KMS-11 (cell line): Measurements from ENCODE around the gene FGGY.
"Not testable (repeated sequence)": the region's sequence is repeated elsewhere in the genome, so short reads cannot be mapped to it uniquely, and the experiment has no call there.

Experiments
- H2AFZ ChIP-seq: fragments of 200-600 bp; sonication (generic); 2 replicates; pipeline ENCODE4 v1.6.1; 2016; ENCODE audit warnings: antibody characterized with exemption, mixed run types, low read depth
- H3K27ac ChIP-seq: fragments of 200-600 bp; sonication (generic); 2 replicates; pipeline ENCODE4 v1.6.1; 2016; ENCODE audit warnings: mild to moderate bottlenecking, mixed run types
- H3K27me3 ChIP-seq: fragments of 200-600 bp; sonication (generic); 2 replicates; pipeline ENCODE4 v1.6.1; 2017; ENCODE audit warnings: mild to moderate bottlenecking, low read depth, mixed run types, moderate library complexity; ENCODE audit not compliant: insufficient read depth
- H3K36me3 ChIP-seq: fragments of 200-600 bp; sonication (generic); 2 replicates; pipeline ENCODE4 v1.6.1; 2017; ENCODE audit warnings: mild to moderate bottlenecking, mixed run types; ENCODE audit not compliant: insufficient read depth
- H3K4me1 ChIP-seq: fragments of 200-600 bp; sonication (generic); 2 replicates; pipeline ENCODE4 v1.6.1; 2016; ENCODE audit warnings: mild to moderate bottlenecking, low read depth, mixed run types; ENCODE audit not compliant: poor library complexity, severe bottlenecking
- H3K4me2 ChIP-seq: fragments of 200-600 bp; sonication (generic); 2 replicates; pipeline ENCODE4 v1.7.0; 2016; ENCODE audit warnings: mild to moderate bottlenecking, mixed run types
- H3K4me3 ChIP-seq: fragments of 200-600 bp; sonication (generic); IDR thresholded peaks from 2 replicates; pipeline ENCODE4 v1.6.1; 2017; ENCODE audit warnings: low read depth, low read length, mixed read lengths; ENCODE audit not compliant: insufficient read depth
- H3K79me2 ChIP-seq: fragments of 200-600 bp; sonication (generic); 2 replicates; pipeline ENCODE4 v1.6.1; 2016; ENCODE audit warnings: low read depth, mixed run types; ENCODE audit not compliant: insufficient read depth
- H3K9ac ChIP-seq: fragments of 200-600 bp; sonication (generic); 2 replicates; pipeline ENCODE4 v1.6.1; 2016; ENCODE audit warnings: mild to moderate bottlenecking, mixed run types
- H4K20me1 ChIP-seq: fragments of 200-600 bp; sonication (generic); 2 replicates; pipeline ENCODE4 v1.6.1; 2016; ENCODE audit warnings: mild to moderate bottlenecking, mixed run types; ENCODE audit not compliant: insufficient read depth
- CTCF ChIP-seq: fragments of 200-600 bp; sonication (generic); conservative IDR thresholded peaks from 2 replicates; pipeline ENCODE4 v1.6.1; 2017; ENCODE audit warnings: low read depth, mild to moderate bottlenecking, antibody characterized with exemption, low read length, moderate library complexity, mixed read lengths

The FGGY gene

GRCh38 chr1:59487335-59488031, 190.6 kb downstream of the FGGY start:
- H4K20me1 ChIP-seq = no peaks in the 10 kb centered on the region
- no peak for TF ChIP-seq CTCF
- H3K4me2 ChIP-seq = no peak overlapping the region
- no peaks in the 10 kb centered on the region for H3K4me1 ChIP-seq
- no peaks in the 10 kb centered on the region for H3K27me3 ChIP-seq
- H2AFZ ChIP-seq = no peak overlapping the region
- no peak overlapping the region for H3K4me3 ChIP-seq
- no peaks in the 10 kb centered on the region for H3K79me2 ChIP-seq
- H3K9ac ChIP-seq = no peak overlapping the region
- H3K36me3 ChIP-seq = no peaks in the 10 kb centered on the region
- no peak overlapping the region for H3K27ac ChIP-seq

- Histone ChIP-seq H3K27me3 (no peaks in the 10 kb centered on the region), H3K79me2 (no peaks in the 10 kb centered on the region), H2AFZ (no peak overlapping the region), H3K4me3 (no peak overlapping the region), H3K36me3 (no peaks in the 10 kb centered on the region), H3K4me1 (no peaks in the 10 kb centered on the region), H3K4me2 (no peak overlapping the region), H4K20me1 (no peaks in the 10 kb centered on the region), H3K9ac (no peak overlapping the region), H3K27ac (no peak overlapping the region)
- no peak for TF ChIP-seq CTCF
Observed at GRCh38 chr1:59492500-59492899, 195.6 kb downstream of the FGGY start.

- Histone ChIP-seq H3K36me3 (no peaks in the 10 kb centered on the region), H3K9ac (no peak overlapping the region), H4K20me1 (no peaks in the 10 kb centered on the region), H3K4me3 (no peak overlapping the region), H3K27ac (no peak overlapping the region), H3K79me2 (no peaks in the 10 kb centered on the region), H3K4me2 (no peak overlapping the region), H3K4me1 (no peaks in the 10 kb centered on the region), H2AFZ (no peak overlapping the region), H3K27me3 (no peaks in the 10 kb centered on the region)
- no peak for TF ChIP-seq CTCF
Observed at GRCh38 chr1:59494145-59494833, 197.4 kb downstream of the FGGY start.

- not testable (repeated sequence) for H3K27ac ChIP-seq, H3K9ac ChIP-seq, H3K4me2 ChIP-seq, H3K36me3 ChIP-seq, H2AFZ ChIP-seq, H3K27me3 ChIP-seq, H3K79me2 ChIP-seq, H4K20me1 ChIP-seq, H3K4me3 ChIP-seq, H3K4me1 ChIP-seq
Observed at GRCh38 chr1:59496156-59496555, 199.3 kb downstream of the FGGY start.

- no peak overlapping the region for H3K9ac ChIP-seq
- no peaks in the 10 kb centered on the region for H3K79me2 ChIP-seq
- H4K20me1 ChIP-seq = no peaks in the 10 kb centered on the region
- H3K36me3 ChIP-seq = no peaks in the 10 kb centered on the region
- no peak overlapping the region for H3K4me3 ChIP-seq
- no peaks in the 10 kb centered on the region for H3K4me1 ChIP-seq
- no peak for TF ChIP-seq CTCF
- no peak overlapping the region for H3K4me2 ChIP-seq
- no peak overlapping the region for H3K27ac ChIP-seq
- no peak overlapping the region for H2AFZ ChIP-seq
- H3K27me3 ChIP-seq = no peaks in the 10 kb centered on the region
Observed at GRCh38 chr1:59497616-59498015, 200.7 kb downstream of the FGGY start.
